Measurements from ENCODE around the gene CRYGB. TPM values are rescaled to one million over a fixed set of nuclear protein-coding genes. Genes with fewer than 3 reads are reported as not detected.
"Not testable (repeated sequence)": the region's sequence is repeated elsewhere in the genome, so short reads cannot be mapped to it uniquely, and the experiment has no call there.

Gene CRYGB
- total RNA-seq, 1 donor from 2014 or later = not detected

GRCh38 chr2:208150094-208150493, 4.1 kb upstream of the CRYGB start:
- DNase-seq (ENCODE audit: low spot score) = no peak

GRCh38 chr2:208148803-208149202, 2.8 kb upstream of the CRYGB start:
- DNase-seq (ENCODE audit: low spot score) = no peak

- DNase-seq (ENCODE audit: low spot score) = no peak
Measured at GRCh38 chr2:208147759-208148158, 1.8 kb upstream of the CRYGB start.

- no peak for DNase-seq (ENCODE audit: low spot score)
Measured at GRCh38 chr2:208147008-208147407, 1.1 kb upstream of the CRYGB start.

- no peak for DNase-seq (ENCODE audit: low spot score)
Measured at GRCh38 chr2:208142925-208143799, 2.8 kb downstream of the CRYGB start.

- no peak for DNase-seq (ENCODE audit: low spot score)
Measured at GRCh38 chr2:208142240-208142924, 3.6 kb downstream of the CRYGB start.

GRCh38 chr2:208139447-208139846, 6.5 kb downstream of the CRYGB start:
- no peak for DNase-seq (ENCODE audit: low spot score)

- DNase-seq (ENCODE audit: low spot score) = not testable (repeated sequence)
Measured at GRCh38 chr2:208138334-208138733, 7.6 kb downstream of the CRYGB start.

GRCh38 chr2:208136716-208137094, 9.3 kb downstream of the CRYGB start:
- no peak for DNase-seq (ENCODE audit: low spot score)

- DNase-seq (ENCODE audit: low spot score) = no peak
Measured at GRCh38 chr2:208135794-208136715, 9.9 kb downstream of the CRYGB start.

- DNase-seq (ENCODE audit: low spot score) = no peak
Measured at GRCh38 chr2:208134928-208135586, 10.9 kb downstream of the CRYGB start.

- DNase-seq (ENCODE audit: low spot score) = no peak
Measured at GRCh38 chr2:208130712-208131110, 15.2 kb downstream of the CRYGB start.

- no peak for DNase-seq (ENCODE audit: low spot score)
Measured at GRCh38 chr2:208129744-208130711, 15.9 kb downstream of the CRYGB start, which contains the start of gene CRYGC. Gene CRYGC, minus strand, starts transcription at chr2:208129828. Its CDS starts 36 bp downstream, at chr2:208129792.

- no peak for DNase-seq (ENCODE audit: low spot score)
Measured at GRCh38 chr2:208128136-208128535, 17.8 kb downstream of the CRYGB start.

- DNase-seq (ENCODE audit: low spot score) = no peak
Measured at GRCh38 chr2:208127090-208127489, 18.9 kb downstream of the CRYGB start.

GRCh38 chr2:208125251-208125650, 20.7 kb downstream of the CRYGB start:
- DNase-seq (ENCODE audit: low spot score) = no peak

GRCh38 chr2:208124013-208124715, 21.8 kb downstream of the CRYGB start, which contains the start of gene CRYGD:
Gene CRYGD, minus strand, starts transcription at chr2:208124524. Its CDS starts 51 bp downstream, at chr2:208124473.
- DNase-seq (ENCODE audit: low spot score) = not testable (repeated sequence)

- DNase-seq (ENCODE audit: low spot score) = no peak
Measured at GRCh38 chr2:208122248-208122647, 23.7 kb downstream of the CRYGB start.

- DNase-seq (ENCODE audit: low spot score) = no peak
Measured at GRCh38 chr2:208118918-208119317, 27.0 kb downstream of the CRYGB start.

Data from mucosa of gallbladder (tissue), 1 donor.